ENCODE measurements around the gene BUD13. TPM values are rescaled to one million over a fixed set of nuclear protein-coding genes. Genes with fewer than 3 reads are reported as not detected.
"Not testable (repeated sequence)": the region's sequence is repeated elsewhere in the genome, so short reads cannot be mapped to it uniquely, and the experiment has no call there.

The BUD13 gene
- total RNA-seq, 1 donor from 2014 or later = 18.8 TPM

GRCh38 chr11:116771935-116772334 lies 852 bp downstream of the BUD13 start:
- Histone ChIP-seq H3K27ac (ENCODE audit: low read depth, low read length) (peak overlapping the region; percentile 88), H3K9me3 (ENCODE audit: control insufficient read depth in 3 of 3, low read length in 3 of 3) (no peaks in the 10 kb centered on the region), H3K36me3 (ENCODE audit: control insufficient read depth in 3 of 3, insufficient read depth in 3 of 3, low read length in 3 of 3) (peaks cover 0 to 7% (median 0%) of the 10 kb centered on the region in 3 donors), H3K4me1 (ENCODE audit: control insufficient read depth in 3 of 3, insufficient read depth in 3 of 3, low read length in 3 of 3) (peaks cover 13 to 26% (median 17%) of the 10 kb centered on the region in 3 donors), H3K27me3 (ENCODE audit: control insufficient read depth in 3 of 3, insufficient read depth in 3 of 3, low read length in 3 of 3) (no peaks in the 10 kb centered on the region), H3K9ac (ENCODE audit: low read depth in 1 of 3, low read length in 3 of 3) (peak overlapping the region; percentile 91 to 96 (median 93)), H3K4me3 (ENCODE audit: low read length in 3 of 3) (peak overlapping the region; percentile 91 to 98 (median 91))

- no peak overlapping the region for H3K27ac ChIP-seq (ENCODE audit: low read depth, low read length)
- H3K36me3 ChIP-seq (ENCODE audit: control insufficient read depth in 3 of 3, insufficient read depth in 3 of 3, low read length in 3 of 3) = peaks cover 26 to 58% (median 38%) of the 10 kb centered on the region in 3 donors
- no peaks in the 10 kb centered on the region for H3K9me3 ChIP-seq (ENCODE audit: control insufficient read depth in 3 of 3, low read length in 3 of 3)
- H3K27me3 ChIP-seq (ENCODE audit: control insufficient read depth in 3 of 3, insufficient read depth in 3 of 3, low read length in 3 of 3) = no peaks in the 10 kb centered on the region
- H3K9ac ChIP-seq (ENCODE audit: low read depth in 1 of 3, low read length in 3 of 3) = no peak overlapping the region
- H3K4me1 ChIP-seq (ENCODE audit: control insufficient read depth in 3 of 3, insufficient read depth in 3 of 3, low read length in 3 of 3) = no peaks in the 10 kb centered on the region
- H3K4me3 ChIP-seq (ENCODE audit: low read length in 3 of 3) = no peak overlapping the region
Measured at GRCh38 chr11:116762132-116762531, 10.7 kb downstream of the BUD13 start.

- not testable (repeated sequence) for H3K27ac ChIP-seq (ENCODE audit: low read depth, low read length); H3K9ac ChIP-seq (ENCODE audit: low read depth in 1 of 3, low read length in 3 of 3); H3K9me3 ChIP-seq (ENCODE audit: control insufficient read depth in 3 of 3, low read length in 3 of 3); H3K4me1 ChIP-seq (ENCODE audit: control insufficient read depth in 3 of 3, insufficient read depth in 3 of 3, low read length in 3 of 3); H3K27me3 ChIP-seq (ENCODE audit: control insufficient read depth in 3 of 3, insufficient read depth in 3 of 3, low read length in 3 of 3); H3K4me3 ChIP-seq (ENCODE audit: low read length in 3 of 3)
- H3K36me3 ChIP-seq (ENCODE audit: control insufficient read depth in 3 of 3, insufficient read depth in 3 of 3, low read length in 3 of 3) = peaks cover 15 to 54% (median 35%) of the 10 kb centered on the region in 3 donors
Measured at GRCh38 chr11:116756044-116756443, 16.7 kb downstream of the BUD13 start.

GRCh38 chr11:116750070-116750718 lies 22.6 kb downstream of the BUD13 start:
- Histone ChIP-seq H3K9ac (ENCODE audit: low read depth in 1 of 3, low read length in 3 of 3) (no peak overlapping the region), H3K4me3 (ENCODE audit: low read length in 3 of 3) (no peak overlapping the region), H3K4me1 (ENCODE audit: control insufficient read depth in 3 of 3, insufficient read depth in 3 of 3, low read length in 3 of 3) (no peaks in the 10 kb centered on the region), H3K27ac (ENCODE audit: low read depth, low read length) (no peak overlapping the region), H3K9me3 (ENCODE audit: control insufficient read depth in 3 of 3, low read length in 3 of 3) (no peaks in the 10 kb centered on the region), H3K27me3 (ENCODE audit: control insufficient read depth in 3 of 3, insufficient read depth in 3 of 3, low read length in 3 of 3) (no peaks in the 10 kb centered on the region), H3K36me3 (ENCODE audit: control insufficient read depth in 3 of 3, insufficient read depth in 3 of 3, low read length in 3 of 3) (peaks cover 13 to 43% (median 36%) of the 10 kb centered on the region in 3 donors)

- H3K27me3 ChIP-seq (ENCODE audit: control insufficient read depth in 3 of 3, insufficient read depth in 3 of 3, low read length in 3 of 3) = no peaks in the 10 kb centered on the region
- H3K9ac ChIP-seq (ENCODE audit: low read depth in 1 of 3, low read length in 3 of 3) = no peak overlapping the region
- H3K36me3 ChIP-seq (ENCODE audit: control insufficient read depth in 3 of 3, insufficient read depth in 3 of 3, low read length in 3 of 3) = peaks cover 6 to 11% (median 10%) of the 10 kb centered on the region in 3 donors
- H3K27ac ChIP-seq (ENCODE audit: low read depth, low read length) = no peak overlapping the region
- no peaks in the 10 kb centered on the region for H3K4me1 ChIP-seq (ENCODE audit: control insufficient read depth in 3 of 3, insufficient read depth in 3 of 3, low read length in 3 of 3)
- H3K4me3 ChIP-seq (ENCODE audit: low read length in 3 of 3) = no peak overlapping the region
- no peaks in the 10 kb centered on the region for H3K9me3 ChIP-seq (ENCODE audit: control insufficient read depth in 3 of 3, low read length in 3 of 3)
Measured at GRCh38 chr11:116742104-116742503, 30.7 kb downstream of the BUD13 start.

GRCh38 chr11:116740741-116741140 lies 32.0 kb downstream of the BUD13 start:
- no peak overlapping the region for H3K4me3 ChIP-seq (ENCODE audit: low read length in 3 of 3)
- no peaks in the 10 kb centered on the region for H3K27me3 ChIP-seq (ENCODE audit: control insufficient read depth in 3 of 3, insufficient read depth in 3 of 3, low read length in 3 of 3)
- H3K4me1 ChIP-seq (ENCODE audit: control insufficient read depth in 3 of 3, insufficient read depth in 3 of 3, low read length in 3 of 3) = no peaks in the 10 kb centered on the region
- no peak overlapping the region for H3K27ac ChIP-seq (ENCODE audit: low read depth, low read length)
- H3K36me3 ChIP-seq (ENCODE audit: control insufficient read depth in 3 of 3, insufficient read depth in 3 of 3, low read length in 3 of 3) = peaks cover 0 to 7% (median 0%) of the 10 kb centered on the region in 3 donors
- H3K9ac ChIP-seq (ENCODE audit: low read depth in 1 of 3, low read length in 3 of 3) = no peak overlapping the region
- H3K9me3 ChIP-seq (ENCODE audit: control insufficient read depth in 3 of 3, low read length in 3 of 3) = no peaks in the 10 kb centered on the region

- H3K4me1 ChIP-seq (ENCODE audit: control insufficient read depth in 3 of 3, insufficient read depth in 3 of 3, low read length in 3 of 3) = no peaks in the 10 kb centered on the region
- H3K9me3 ChIP-seq (ENCODE audit: control insufficient read depth in 3 of 3, low read length in 3 of 3) = no peaks in the 10 kb centered on the region
- no peaks in the 10 kb centered on the region for H3K27me3 ChIP-seq (ENCODE audit: control insufficient read depth in 3 of 3, insufficient read depth in 3 of 3, low read length in 3 of 3)
- no peak overlapping the region for H3K9ac ChIP-seq (ENCODE audit: low read depth in 1 of 3, low read length in 3 of 3)
- H3K4me3 ChIP-seq (ENCODE audit: low read length in 3 of 3) = no peak overlapping the region
- no peak overlapping the region for H3K27ac ChIP-seq (ENCODE audit: low read depth, low read length)
- peaks cover 0 to 3% (median 0%) of the 10 kb centered on the region in 3 donors for H3K36me3 ChIP-seq (ENCODE audit: control insufficient read depth in 3 of 3, insufficient read depth in 3 of 3, low read length in 3 of 3)
Measured at GRCh38 chr11:116738975-116739374, 33.8 kb downstream of the BUD13 start.

- H3K4me1 ChIP-seq (ENCODE audit: control insufficient read depth in 3 of 3, insufficient read depth in 3 of 3, low read length in 3 of 3) = peaks cover 2 to 10% (median 9%) of the 10 kb centered on the region in 3 donors
- H3K4me3 ChIP-seq (ENCODE audit: low read length in 3 of 3) = no peak overlapping the region
- H3K27me3 ChIP-seq (ENCODE audit: control insufficient read depth in 3 of 3, insufficient read depth in 3 of 3, low read length in 3 of 3) = no peaks in the 10 kb centered on the region
- H3K27ac ChIP-seq (ENCODE audit: low read depth, low read length) = no peak overlapping the region
- H3K9ac ChIP-seq (ENCODE audit: low read depth in 1 of 3, low read length in 3 of 3) = no peak overlapping the region
- no peaks in the 10 kb centered on the region for H3K9me3 ChIP-seq (ENCODE audit: control insufficient read depth in 3 of 3, low read length in 3 of 3)
- H3K36me3 ChIP-seq (ENCODE audit: control insufficient read depth in 3 of 3, insufficient read depth in 3 of 3, low read length in 3 of 3) = peaks cover 0 to 3% (median 0%) of the 10 kb centered on the region in 3 donors
Measured at GRCh38 chr11:116736763-116737162, 36.0 kb downstream of the BUD13 start.

- Histone ChIP-seq H3K9me3 (ENCODE audit: control insufficient read depth in 3 of 3, low read length in 3 of 3) (no peaks in the 10 kb centered on the region), H3K36me3 (ENCODE audit: control insufficient read depth in 3 of 3, insufficient read depth in 3 of 3, low read length in 3 of 3) (peaks cover 0 to 1% (median 0%) of the 10 kb centered on the region in 3 donors), H3K27ac (ENCODE audit: low read depth, low read length) (no peak overlapping the region), H3K4me3 (ENCODE audit: low read length in 3 of 3) (no peak overlapping the region), H3K4me1 (ENCODE audit: control insufficient read depth in 3 of 3, insufficient read depth in 3 of 3, low read length in 3 of 3) (peaks cover 17 to 26% (median 22%) of the 10 kb centered on the region in 3 donors), H3K27me3 (ENCODE audit: control insufficient read depth in 3 of 3, insufficient read depth in 3 of 3, low read length in 3 of 3) (peaks cover 0 to 4% (median 0%) of the 10 kb centered on the region in 3 donors), H3K9ac (ENCODE audit: low read depth in 1 of 3, low read length in 3 of 3) (no peak overlapping the region)
Measured at GRCh38 chr11:116733969-116734508, 38.7 kb downstream of the BUD13 start.

- Histone ChIP-seq H3K4me1 (ENCODE audit: control insufficient read depth in 3 of 3, insufficient read depth in 3 of 3, low read length in 3 of 3) (peaks cover 17 to 26% (median 22%) of the 10 kb centered on the region in 3 donors), H3K36me3 (ENCODE audit: control insufficient read depth in 3 of 3, insufficient read depth in 3 of 3, low read length in 3 of 3) (no peaks in the 10 kb centered on the region), H3K9me3 (ENCODE audit: control insufficient read depth in 3 of 3, low read length in 3 of 3) (no peaks in the 10 kb centered on the region), H3K27me3 (ENCODE audit: control insufficient read depth in 3 of 3, insufficient read depth in 3 of 3, low read length in 3 of 3) (peaks cover 0 to 4% (median 0%) of the 10 kb centered on the region in 3 donors), H3K27ac (ENCODE audit: low read depth, low read length) (no peak overlapping the region), H3K4me3 (ENCODE audit: low read length in 3 of 3) (no peak overlapping the region), H3K9ac (ENCODE audit: low read depth in 1 of 3, low read length in 3 of 3) (no peak overlapping the region)
Measured at GRCh38 chr11:116733043-116733755, 39.6 kb downstream of the BUD13 start.
